ENCODE results near the gene TCEA2.

The TCEA2 gene

GRCh38 chr20:64035933-64036345, 27.1 kb upstream of the TCEA2 start, which contains the start of gene C20orf204:
Gene C20orf204, plus strand, starts transcription at chr20:64036182. Its CDS starts 142 bp downstream, at chr20:64036324.
- DNase-seq = no peak

- DNase-seq = no peak
Measured at GRCh38 chr20:64036346-64037198, 26.4 kb upstream of the TCEA2 start.

- no peak for DNase-seq
Measured at GRCh38 chr20:64037199-64037497, 25.9 kb upstream of the TCEA2 start.

GRCh38 chr20:64037498-64038213, 25.3 kb upstream of the TCEA2 start:
- DNase-seq = peak; percentile 44

GRCh38 chr20:64038224-64038564, 24.8 kb upstream of the TCEA2 start:
- no peak for DNase-seq

- peak; percentile 85 for DNase-seq
Measured at GRCh38 chr20:64038565-64039292, 24.3 kb upstream of the TCEA2 start.

GRCh38 chr20:64039293-64040160, 23.5 kb upstream of the TCEA2 start:
- no peak for DNase-seq

GRCh38 chr20:64040231-64041039, 22.6 kb upstream of the TCEA2 start:
- no peak for DNase-seq

GRCh38 chr20:64041040-64041780, 21.8 kb upstream of the TCEA2 start:
- no peak for DNase-seq

GRCh38 chr20:64041781-64042053, 21.3 kb upstream of the TCEA2 start:
- DNase-seq = no peak

GRCh38 chr20:64042054-64042781, 20.8 kb upstream of the TCEA2 start:
- no peak for DNase-seq

- no peak for DNase-seq
Measured at GRCh38 chr20:64043768-64044167, 19.2 kb upstream of the TCEA2 start.

GRCh38 chr20:64044484-64045247, 18.3 kb upstream of the TCEA2 start:
- DNase-seq = no peak

- DNase-seq = no peak
Measured at GRCh38 chr20:64045346-64046011, 17.5 kb upstream of the TCEA2 start.

- no peak for DNase-seq
Measured at GRCh38 chr20:64047046-64047389, 16.0 kb upstream of the TCEA2 start.

- DNase-seq = no peak
Measured at GRCh38 chr20:64047968-64048401, 15.0 kb upstream of the TCEA2 start.

- DNase-seq = no peak
Measured at GRCh38 chr20:64048402-64049044, 14.5 kb upstream of the TCEA2 start.

GRCh38 chr20:64049060-64049877, 13.7 kb upstream of the TCEA2 start, which contains the start of gene SOX18:
Gene SOX18, minus strand, starts transcription at chr20:64049639. Its CDS starts 123 bp downstream, at chr20:64049516.
- DNase-seq = no peak
